ENCODE results near the gene MROH8. TPM values are rescaled to one million over a fixed set of nuclear protein-coding genes. Genes with fewer than 3 reads are reported as not detected.

MROH8 gene
- total RNA-seq, 6 experiments from 2014 or later, result 1.3 to 1.9 (median 1.6) TPM

DNA sequence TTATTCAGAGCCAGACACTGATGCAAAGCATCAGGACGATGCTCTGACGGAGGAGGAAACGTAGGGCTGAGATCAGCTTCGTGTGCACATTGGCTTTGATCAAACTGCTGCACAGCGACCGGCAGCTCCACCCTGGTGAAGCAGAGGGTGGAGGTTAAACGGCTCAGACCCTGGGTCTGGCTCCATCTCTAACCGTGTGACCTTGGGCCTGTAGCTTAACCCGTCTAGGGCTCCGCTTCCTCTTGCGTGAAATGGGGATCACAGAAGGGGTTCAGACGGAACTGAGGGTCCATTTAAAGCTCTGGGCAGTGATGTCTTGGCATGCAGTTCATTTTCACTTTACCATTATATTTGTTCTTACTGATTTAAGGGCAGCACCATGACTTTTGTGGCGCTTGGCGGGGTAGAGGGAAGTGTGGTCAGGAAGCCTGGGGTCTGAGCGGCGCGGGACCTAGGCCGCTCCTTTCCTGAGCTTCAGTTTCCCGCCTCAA lies 84.2 kb downstream of the MROH8 start:
- Mint-ChIP-seq H3K27ac (peak overlapping the region; percentile 98), H3K4me3 (peak overlapping the region; percentile 98)
- DNase-seq, result no peak

DNA sequence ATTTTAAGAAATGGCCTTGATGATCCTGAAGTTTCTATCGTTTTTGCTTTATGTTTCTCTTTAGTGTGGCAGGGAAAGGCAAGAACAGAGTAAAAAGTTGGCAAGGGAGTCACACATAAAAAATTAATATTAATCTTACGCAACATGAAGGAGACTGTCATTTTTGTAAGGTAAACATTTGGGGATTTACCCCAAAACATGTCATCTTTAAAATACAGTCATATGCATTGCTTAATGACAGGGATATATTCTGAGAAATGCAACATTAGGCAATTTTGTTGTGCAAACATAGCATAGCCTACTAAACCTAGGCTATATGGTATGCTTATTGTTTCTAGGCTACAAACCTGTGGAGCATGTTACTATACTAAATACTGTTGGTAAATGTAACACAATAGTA lies 88.9 kb downstream of the MROH8 start:
- Mint-ChIP-seq H3K4me3 (no peak overlapping the region), H3K4me1 (ENCODE audit: low read depth) (peaks cover 15% of the 10 kb centered on the region), H3K27me3 (ENCODE audit: insufficient read depth) (no peaks in the 10 kb centered on the region), H3K9me3 (no peaks in the 10 kb centered on the region), H3K27ac (no peak overlapping the region), H3K36me3 (ENCODE audit: low read depth) (no peaks in the 10 kb centered on the region; the same call in 1 of the 2 replicates)
- TF ChIP-seq, protein P1, sequence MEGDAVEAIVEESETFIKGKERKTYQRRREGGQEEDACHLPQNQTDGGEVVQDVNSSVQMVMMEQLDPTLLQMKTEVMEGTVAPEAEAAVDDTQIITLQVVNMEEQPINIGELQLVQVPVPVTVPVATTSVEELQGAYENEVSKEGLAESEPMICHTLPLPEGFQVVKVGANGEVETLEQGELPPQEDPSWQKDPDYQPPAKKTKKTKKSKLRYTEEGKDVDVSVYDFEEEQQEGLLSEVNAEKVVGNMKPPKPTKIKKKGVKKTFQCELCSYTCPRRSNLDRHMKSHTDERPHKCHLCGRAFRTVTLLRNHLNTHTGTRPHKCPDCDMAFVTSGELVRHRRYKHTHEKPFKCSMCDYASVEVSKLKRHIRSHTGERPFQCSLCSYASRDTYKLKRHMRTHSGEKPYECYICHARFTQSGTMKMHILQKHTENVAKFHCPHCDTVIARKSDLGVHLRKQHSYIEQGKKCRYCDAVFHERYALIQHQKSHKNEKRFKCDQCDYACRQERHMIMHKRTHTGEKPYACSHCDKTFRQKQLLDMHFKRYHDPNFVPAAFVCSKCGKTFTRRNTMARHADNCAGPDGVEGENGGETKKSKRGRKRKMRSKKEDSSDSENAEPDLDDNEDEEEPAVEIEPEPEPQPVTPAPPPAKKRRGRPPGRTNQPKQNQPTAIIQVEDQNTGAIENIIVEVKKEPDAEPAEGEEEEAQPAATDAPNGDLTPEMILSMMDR (IDR thresholded peaks at IDR 0.05), result no peak
- no peak for DNase-seq

More for the DNA sequence above, 84.2 kb downstream of the MROH8 start:
- TF ChIP-seq, protein P1 (IDR thresholded peaks at IDR 0.05), result no peak
- Mint-ChIP-seq H3K9me3 (no peaks in the 10 kb centered on the region), H3K36me3 (ENCODE audit: low read depth) (no peaks in the 10 kb centered on the region), H3K27me3 (ENCODE audit: insufficient read depth) (no peaks in the 10 kb centered on the region), H3K4me1 (ENCODE audit: low read depth) (peaks cover 24% of the 10 kb centered on the region)

DNA sequence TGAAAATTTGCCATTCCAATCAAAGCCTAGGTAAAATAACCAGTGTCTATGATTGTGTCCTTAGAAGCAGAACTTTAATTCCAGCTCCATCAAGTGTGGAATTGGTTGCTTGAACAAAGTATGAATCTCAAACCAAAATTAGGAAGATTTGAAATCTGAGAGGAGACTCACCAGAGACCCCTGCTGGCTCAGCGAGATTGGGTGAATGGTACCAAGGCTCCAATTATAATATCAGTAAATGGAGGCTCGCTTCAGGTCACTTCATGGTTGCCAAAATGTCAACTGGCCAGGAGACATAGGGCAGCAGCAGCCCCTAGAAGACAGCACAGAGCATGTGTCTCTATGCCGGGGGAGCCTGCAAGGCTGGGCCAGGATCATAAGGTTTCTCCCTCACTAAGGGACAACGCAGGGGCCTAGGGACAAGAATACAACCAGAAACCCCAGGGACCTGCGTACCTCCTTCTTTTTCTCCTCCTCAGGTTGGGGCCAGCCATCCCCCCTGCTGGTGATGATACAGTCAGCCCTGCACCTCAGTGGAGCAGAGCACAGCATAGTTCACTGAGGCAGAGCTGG lies 97.5 kb downstream of the MROH8 start:
- Mint-ChIP-seq H3K27me3 (ENCODE audit: insufficient read depth) (no peaks in the 10 kb centered on the region), H3K9me3 (no peaks in the 10 kb centered on the region), H3K4me1 (ENCODE audit: low read depth) (no peaks in the 10 kb centered on the region), H3K36me3 (ENCODE audit: low read depth) (peaks cover 5% of the 10 kb centered on the region; the same call in 1 of the 2 replicates), H3K4me3 (no peak overlapping the region), H3K27ac (no peak overlapping the region)
- DNase-seq, result no peak
- TF ChIP-seq, protein P1 (IDR thresholded peaks at IDR 0.05), result peak; percentile 68

- Mint-ChIP-seq H3K36me3 (ENCODE audit: low read depth) (peaks cover 14% of the 10 kb centered on the region), H3K4me1 (ENCODE audit: low read depth) (peaks cover 19% of the 10 kb centered on the region), H3K4me3 (no peak overlapping the region), H3K27me3 (ENCODE audit: insufficient read depth) (no peaks in the 10 kb centered on the region), H3K27ac (no peak overlapping the region), H3K9me3 (no peaks in the 10 kb centered on the region)
- TF ChIP-seq, protein P1 (IDR thresholded peaks at IDR 0.05), result no peak
- no peak for DNase-seq
Observed at GRCh38 chr20:37077009-37077408, 102.3 kb downstream of the MROH8 start.

DNA sequence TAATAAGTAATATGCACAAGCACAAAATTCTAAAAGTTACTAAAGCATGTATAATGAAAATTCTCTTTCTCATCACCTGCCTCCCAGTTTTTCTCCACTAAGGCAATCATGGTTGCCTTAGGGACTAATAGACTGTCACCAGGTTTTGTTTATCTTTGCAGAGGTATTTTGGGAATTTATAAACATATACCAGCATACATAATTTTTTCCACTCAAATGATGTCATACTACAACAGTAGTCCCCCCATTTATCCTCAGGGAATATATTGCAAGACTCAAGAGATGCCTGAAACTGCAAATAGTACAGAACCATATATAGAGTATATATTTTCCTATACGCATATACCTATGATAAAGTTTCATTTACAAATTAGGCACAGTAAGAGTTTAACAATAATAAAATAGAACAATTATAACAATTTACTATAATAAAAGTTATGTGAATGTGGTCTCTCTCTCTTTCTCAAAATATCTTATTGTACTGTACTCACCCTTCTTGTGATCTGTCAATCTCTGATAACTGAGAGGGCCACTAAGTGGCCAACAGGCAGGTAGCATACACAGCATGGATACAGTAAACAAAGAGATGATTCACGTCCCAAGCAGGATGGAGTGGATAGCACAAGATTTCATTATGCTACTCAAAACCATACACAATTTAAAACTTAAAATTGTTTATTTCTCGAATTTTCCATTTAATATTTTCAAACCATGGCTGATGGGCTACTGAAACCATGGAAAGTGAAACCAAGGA lies 103.2 kb downstream of the MROH8 start:
- no peaks in the 10 kb centered on the region for H3K9me3 Mint-ChIP-seq
- no peak for DNase-seq
- peaks cover 28% of the 10 kb centered on the region for H3K4me1 Mint-ChIP-seq (ENCODE audit: low read depth)
- H3K4me3 Mint-ChIP-seq, result no peak overlapping the region
- TF ChIP-seq, protein P1 (IDR thresholded peaks at IDR 0.05), result no peak
- H3K36me3 Mint-ChIP-seq (ENCODE audit: low read depth), result peaks cover 12% of the 10 kb centered on the region
- H3K27me3 Mint-ChIP-seq (ENCODE audit: insufficient read depth), result no peaks in the 10 kb centered on the region
- H3K27ac Mint-ChIP-seq, result 0 out of 2 replicates have a peak overlapping the region, but pooled peaks have one; percentile 26
